CD14-positive monocyte (primary cell): Measurements from ENCODE around the gene SEPHS1. TPM values are rescaled to one million over a fixed set of nuclear protein-coding genes. Genes with fewer than 3 reads are reported as not detected.
A peak's percentile ranks its signal among the peaks of the same experiment; 100 is the strongest.
"Not testable (repeated sequence)": the region's sequence is repeated elsewhere in the genome, so short reads cannot be mapped to it uniquely, and the experiment has no call there.

Source experiments
- DNase-seq, 3 donors: peaks; one replicate each; pipeline ENCODE4 v3.0.0-alpha.2; 2011 to 2022
- H2AFZ ChIP-seq: 2 replicates; pipeline ENCODE4 v1.6.0; 2012; ENCODE audit warnings: mild to moderate bottlenecking, low read depth, low read length, inconsistent platforms; ENCODE audit not compliant: insufficient read depth, poor library complexity, severe bottlenecking
- H3K27ac ChIP-seq, 2 donors: 1 replicate in 1 of 2; 2 replicates in 1 of 2; pipeline ENCODE4 v1.5.1; 2012 to 2013; ENCODE audit warnings: low read length in 2 of 2, control low read depth in 1 of 2, inconsistent platforms in 1 of 2, low read depth in 1 of 2, mild to moderate bottlenecking in 1 of 2
- H3K27me3 ChIP-seq, 2 donors: one replicate each; pipeline versions ENCODE4 v1.6.0 to v1.6.1; 2011 to 2013; ENCODE audit warnings: low read length in 2 of 2; ENCODE audit not compliant: control insufficient read depth in 2 of 2, insufficient read depth in 2 of 2
- H3K36me3 ChIP-seq, 2 donors: replicated peaks in 1 of 2; 1 replicate in 1 of 2; 2 replicates in 1 of 2; pipeline versions ENCODE4 v1.5.1 to v1.6.1; 2012 to 2013; ENCODE audit warnings: low read length in 2 of 2, control low read depth in 1 of 2, inconsistent platforms in 1 of 2, mild to moderate bottlenecking in 1 of 2; ENCODE audit not compliant: insufficient read depth in 2 of 2, control insufficient read depth in 1 of 2
- H3K4me1 ChIP-seq, 2 donors: 1 replicate in 1 of 2; 2 replicates in 1 of 2; pipeline versions ENCODE4 v1.5.1 to v1.6.1; 2012 to 2013; ENCODE audit warnings: low read length in 2 of 2, control low read depth in 1 of 2, inconsistent platforms in 1 of 2, mild to moderate bottlenecking in 1 of 2, moderate library complexity in 1 of 2; ENCODE audit not compliant: insufficient read depth in 2 of 2, control insufficient read depth in 1 of 2
- H3K4me2 ChIP-seq: replicated peaks from 2 replicates; pipeline ENCODE3; 2012; ENCODE audit warnings: low read length, moderate library complexity, mild to moderate bottlenecking; ENCODE audit not compliant: poor library complexity, severe bottlenecking; ENCODE audit errors: extremely low read depth
- H3K4me3 ChIP-seq, 3 experiments: fragments of 200-600 bp in 1 of 3; sonication (generic) in 1 of 3; replicated peaks in 1 of 3; 1 replicate in 2 of 3; 2 replicates in 1 of 3; pipeline ENCODE4 v1.5.1; 2011 to 2013; ENCODE audit warnings: low read length in 3 of 3, mild to moderate bottlenecking in 3 of 3, control low read depth in 2 of 3, low read depth in 2 of 3, inconsistent platforms in 1 of 3, moderate library complexity in 1 of 3
- H3K79me2 ChIP-seq: 2 replicates; pipeline ENCODE4 v1.6.0; 2012; ENCODE audit warnings: mild to moderate bottlenecking, control low read depth, inconsistent platforms, low read length, moderate library complexity; ENCODE audit not compliant: insufficient read depth
- H3K9ac ChIP-seq: 2 replicates; pipeline ENCODE4 v1.6.0; 2017; ENCODE audit warnings: low read length, mild to moderate bottlenecking; ENCODE audit not compliant: insufficient read depth, poor library complexity, severe bottlenecking
- H3K9me3 ChIP-seq, 2 donors: replicated peaks in 1 of 2; 1 replicate in 1 of 2; 2 replicates in 1 of 2; pipeline versions ENCODE4 v1.5.1 to v1.6.1; 2012 to 2013; ENCODE audit warnings: low read length in 2 of 2, control low read depth in 1 of 2; ENCODE audit not compliant: control insufficient read depth in 1 of 2, insufficient read depth in 1 of 2
- H4K20me1 ChIP-seq: 2 replicates; pipeline ENCODE4 v1.6.0; 2012; ENCODE audit warnings: mild to moderate bottlenecking, low read length, control low read depth, moderate library complexity; ENCODE audit not compliant: insufficient read depth
- H3K27ac Mint-ChIP-seq, 7 donors: one replicate each; pipeline ENCODE4 v1.8.0; 2020; ENCODE audit warnings: mild to moderate bottlenecking in 7 of 7, mixed read lengths in 7 of 7, moderate library complexity in 6 of 7, inconsistent platforms in 2 of 7
- H3K27me3 Mint-ChIP-seq, 3 donors: one replicate each; pipeline ENCODE4 v1.8.0; 2021 to 2022; ENCODE audit warnings: low read depth in 3 of 3, mild to moderate bottlenecking in 3 of 3, mixed read lengths in 3 of 3, moderate library complexity in 3 of 3, inconsistent platforms in 1 of 3
- H3K36me3 Mint-ChIP-seq, 2 donors: one replicate each; pipeline ENCODE4 v1.8.0; 2020; ENCODE audit warnings: mixed read lengths in 2 of 2, inconsistent platforms in 1 of 2, mild to moderate bottlenecking in 1 of 2
- H3K4me1 Mint-ChIP-seq: one replicate; pipeline ENCODE4 v1.8.0; 2020; ENCODE audit warnings: mild to moderate bottlenecking, mixed read lengths
- H3K4me3 Mint-ChIP-seq, 2 donors: one replicate each; pipeline ENCODE4 v1.8.0; 2020; ENCODE audit warnings: mild to moderate bottlenecking in 2 of 2, mixed read lengths in 2 of 2, moderate library complexity in 1 of 2
- H3K9me3 Mint-ChIP-seq, 7 donors: one replicate each; pipeline ENCODE4 v1.8.0; 2020 to 2022; ENCODE audit warnings: mixed read lengths in 7 of 7, mild to moderate bottlenecking in 6 of 7, moderate library complexity in 6 of 7, inconsistent platforms in 2 of 7
- WGBS: methylation state at CpG from one replicate; pipeline ENCODE4 v1.1.5; 2013; ENCODE audit warnings: missing lambda C conversion rate; ENCODE audit not compliant: insufficient coverage; 5-methylcytosine and 5-hydroxymethylcytosine counted together
- intact Hi-C, 2 donors: fragments of 100-400 bp; cut with micrococcal nuclease; formaldehyde crosslinking; loops; one replicate each; pipeline versions ENCODE4 v1.15.0 to v1.15.1; 2023
- polyA plus RNA-seq, 3 donors: library from polyadenylated mRNA; depleted of rRNA in 1 of 3; unstranded in 2 of 3; stranded (reverse) in 1 of 3; fragments of 300-500 nt in 2 of 3; fragments of >200 nt in 1 of 3; fragmentation: Illumina TruSeq in 2 of 3; gene quantifications; 1 replicate in 2 of 3; 2 replicates in 1 of 3; pipeline ENCODE4 v1.2.3, GENCODE V29; 2012 to 2021
- TF ChIP-seq, protein P1 (sequence below): fragments of 200-600 bp; IDR thresholded peaks from one replicate; pipeline ENCODE4 v1.8.0; 2022; ENCODE audit warnings: antibody characterized with exemption, mild to moderate bottlenecking

SEPHS1 gene
- polyA plus RNA-seq, 3 donors, result 11.9 to 16.3 (median 15.1) TPM

DNA sequence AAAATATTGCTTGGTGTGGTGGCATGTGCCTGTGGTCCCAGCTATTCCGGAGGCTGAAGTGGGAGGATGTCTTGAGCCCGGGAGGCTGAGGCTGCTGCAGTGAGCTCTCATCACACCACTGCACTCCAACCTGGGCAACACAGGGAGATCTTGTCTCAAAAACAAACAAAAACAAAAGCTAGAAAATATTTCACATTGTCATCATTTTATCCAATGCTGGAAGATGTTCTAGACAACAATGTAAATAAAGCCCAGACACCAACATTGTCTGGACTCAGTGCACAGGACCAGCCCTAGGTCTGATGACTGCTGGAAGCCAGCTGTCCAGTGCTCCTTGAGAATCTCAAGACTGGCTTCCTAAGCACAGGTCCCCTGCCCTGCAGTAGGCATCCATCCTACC, 13.5 kb downstream of the SEPHS1 start:
- Mint-ChIP-seq H3K9me3 (peaks cover 0 to 4% (median 0%) of the 10 kb centered on the region in 7 donors), H3K36me3 (peaks cover 69 to 93% of the 10 kb centered on the region in 2 donors), H3K27me3 (no peaks in the 10 kb centered on the region), H3K27ac (no peak overlapping the region), H3K4me1 (no peaks in the 10 kb centered on the region), H3K4me3 (no peak overlapping the region)
- DNase-seq, result no peak
- H3K4me3 ChIP-seq, result no peak overlapping the region
- TF ChIP-seq, protein P1, sequence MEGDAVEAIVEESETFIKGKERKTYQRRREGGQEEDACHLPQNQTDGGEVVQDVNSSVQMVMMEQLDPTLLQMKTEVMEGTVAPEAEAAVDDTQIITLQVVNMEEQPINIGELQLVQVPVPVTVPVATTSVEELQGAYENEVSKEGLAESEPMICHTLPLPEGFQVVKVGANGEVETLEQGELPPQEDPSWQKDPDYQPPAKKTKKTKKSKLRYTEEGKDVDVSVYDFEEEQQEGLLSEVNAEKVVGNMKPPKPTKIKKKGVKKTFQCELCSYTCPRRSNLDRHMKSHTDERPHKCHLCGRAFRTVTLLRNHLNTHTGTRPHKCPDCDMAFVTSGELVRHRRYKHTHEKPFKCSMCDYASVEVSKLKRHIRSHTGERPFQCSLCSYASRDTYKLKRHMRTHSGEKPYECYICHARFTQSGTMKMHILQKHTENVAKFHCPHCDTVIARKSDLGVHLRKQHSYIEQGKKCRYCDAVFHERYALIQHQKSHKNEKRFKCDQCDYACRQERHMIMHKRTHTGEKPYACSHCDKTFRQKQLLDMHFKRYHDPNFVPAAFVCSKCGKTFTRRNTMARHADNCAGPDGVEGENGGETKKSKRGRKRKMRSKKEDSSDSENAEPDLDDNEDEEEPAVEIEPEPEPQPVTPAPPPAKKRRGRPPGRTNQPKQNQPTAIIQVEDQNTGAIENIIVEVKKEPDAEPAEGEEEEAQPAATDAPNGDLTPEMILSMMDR, result no peak
- H3K27ac ChIP-seq, result no peak overlapping the region
- whole genome bisulfite sequencing, result 100% methylated on average over 2 of the region's 2 CpGs
- H3K79me2 ChIP-seq, result peaks cover 10% of the 10 kb centered on the region
- no peak overlapping the region for H3K4me2 ChIP-seq
- peaks cover 50 to 97% of the 10 kb centered on the region in 2 donors for H3K36me3 ChIP-seq
- no peaks in the 10 kb centered on the region for H3K4me1 ChIP-seq
- intact Hi-C loops, result no loop called here
- H3K27me3 ChIP-seq, result no peaks in the 10 kb centered on the region
- H3K9ac ChIP-seq, result no peak overlapping the region
- no peaks in the 10 kb centered on the region for H4K20me1 ChIP-seq
- H3K9me3 ChIP-seq, result no peaks in the 10 kb centered on the region
- no peak overlapping the region for H2AFZ ChIP-seq

- Histone ChIP-seq H3K4me2 (no peak overlapping the region), H3K9ac (no peak overlapping the region), H4K20me1 (no peaks in the 10 kb centered on the region), H3K9me3 (no peaks in the 10 kb centered on the region), H3K79me2 (no peaks in the 10 kb centered on the region), H2AFZ (no peak overlapping the region), H3K4me3 (no peak overlapping the region), H3K4me1 (no peaks in the 10 kb centered on the region), H3K27ac (no peak overlapping the region), H3K36me3 (peaks cover 59 to 98% of the 10 kb centered on the region in 2 donors), H3K27me3 (no peaks in the 10 kb centered on the region)
- TF ChIP-seq, protein P1, result no peak
- intact Hi-C loops, result no loop called here
- Mint-ChIP-seq H3K27ac (peak overlapping the region in 1 of 7 donors; percentile 6), H3K36me3 (peaks cover 80 to 97% of the 10 kb centered on the region in 2 donors), H3K27me3 (peaks cover 0 to 2% (median 0%) of the 10 kb centered on the region in 3 donors), H3K4me3 (no peak overlapping the region), H3K4me1 (no peaks in the 10 kb centered on the region), H3K9me3 (peaks cover 0 to 4% (median 0%) of the 10 kb centered on the region in 7 donors)
- WGBS, result no CpG with 5 or more reads among the region's 5 CpGs
- DNase-seq, result no peak
Observed at GRCh38 chr10:13331646-13332045, 16.4 kb downstream of the SEPHS1 start.

GRCh38 chr10:13330980-13331379, 17.1 kb downstream of the SEPHS1 start:
- peaks cover 78 to 97% of the 10 kb centered on the region in 2 donors for H3K36me3 Mint-ChIP-seq
- H3K9me3 Mint-ChIP-seq, H3K27ac ChIP-seq, H3K4me2 ChIP-seq, H3K9ac ChIP-seq, H3K79me2 ChIP-seq, H3K4me3 Mint-ChIP-seq, H2AFZ ChIP-seq, H4K20me1 ChIP-seq, H3K27me3 ChIP-seq, H3K4me1 Mint-ChIP-seq, H3K9me3 ChIP-seq, H3K27ac Mint-ChIP-seq, DNase-seq, H3K4me1 ChIP-seq, H3K27me3 Mint-ChIP-seq, intact Hi-C loops, H3K4me3 ChIP-seq: not testable (repeated sequence)
- WGBS, result no CpG with 5 or more reads among the region's 8 CpGs
- peaks cover 61 to 98% of the 10 kb centered on the region in 2 donors for H3K36me3 ChIP-seq
